Measurements from ENCODE around the gene DDX49.
"Not testable (repeated sequence)": the region's sequence is repeated elsewhere in the genome, so short reads cannot be mapped to it uniquely, and the experiment has no call there.

The DDX49 gene

DNA sequence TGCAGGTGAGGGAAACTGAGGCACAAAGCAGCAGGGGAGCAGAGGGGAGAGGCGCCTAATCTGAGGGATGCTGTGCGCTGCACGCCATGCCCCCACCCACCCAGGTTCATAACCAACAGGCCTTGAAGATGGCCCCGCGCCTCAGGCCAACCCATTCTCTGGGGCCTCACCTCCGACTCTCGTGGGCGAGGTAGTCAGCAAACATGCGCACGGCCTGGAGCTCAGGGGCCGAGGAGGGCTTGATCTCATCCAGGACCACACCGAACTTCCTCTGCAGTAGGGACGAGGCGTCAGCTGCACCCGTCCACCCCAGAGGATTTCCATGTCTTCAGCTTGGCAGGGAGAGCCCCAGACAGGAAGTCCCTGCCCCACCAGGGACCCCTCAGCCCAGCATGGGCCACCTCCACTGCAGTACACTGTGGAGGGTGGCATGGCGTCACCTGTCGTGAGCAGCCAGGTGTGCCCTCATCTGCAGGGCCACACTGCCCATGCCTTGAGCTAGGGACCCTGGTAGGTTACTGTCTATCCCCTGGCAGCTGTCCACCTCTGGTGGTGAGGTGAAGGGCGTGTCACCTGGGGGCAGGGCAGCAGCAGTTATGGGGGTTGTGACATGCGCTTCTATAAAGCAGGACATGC is 8.6 kb upstream of the DDX49 start:
- no peak for DNase-seq (ENCODE audit: low read depth)

DNA sequence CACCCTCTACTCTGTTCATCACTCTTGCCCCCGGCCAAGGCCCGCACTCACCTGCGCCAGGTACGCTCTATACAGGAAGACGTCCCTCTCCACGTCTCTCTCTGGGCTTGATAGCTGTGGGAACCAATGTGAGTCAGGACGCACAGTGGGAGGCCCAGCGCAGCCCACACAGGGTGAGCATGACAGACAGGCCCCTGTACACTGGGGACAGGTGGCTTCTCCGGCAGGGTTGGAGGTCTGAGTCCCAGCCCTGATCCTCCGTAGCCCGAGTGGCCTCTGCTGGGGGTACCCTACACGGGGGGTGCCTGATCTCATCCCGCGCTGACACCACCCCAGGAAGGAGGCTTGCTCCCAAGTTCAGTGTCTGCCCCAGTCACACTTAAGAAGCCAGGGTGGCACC is 6.6 kb upstream of the DDX49 start:
- no peak for DNase-seq (ENCODE audit: low read depth)

DNA sequence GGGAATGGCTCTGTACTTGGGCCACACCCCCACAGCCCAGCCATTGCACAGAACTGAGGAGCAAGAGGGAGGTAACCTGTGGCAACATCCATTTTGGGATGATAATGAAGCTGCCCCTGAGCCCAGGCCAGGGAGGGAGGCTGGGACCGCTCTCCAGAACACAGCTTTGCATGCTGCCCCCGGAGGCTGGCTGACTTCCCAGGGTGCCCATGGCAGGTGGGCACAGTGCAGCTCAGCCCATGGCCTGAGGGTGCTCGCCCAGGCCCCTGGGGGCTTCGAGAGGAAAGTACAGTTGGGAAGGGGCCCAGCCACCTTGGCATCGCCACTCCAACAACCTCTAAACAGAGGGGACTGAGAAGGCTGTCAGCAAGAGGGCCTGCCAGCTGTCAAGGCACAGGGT is 6.0 kb upstream of the DDX49 start:
- no peak for DNase-seq (ENCODE audit: low read depth)

DNA sequence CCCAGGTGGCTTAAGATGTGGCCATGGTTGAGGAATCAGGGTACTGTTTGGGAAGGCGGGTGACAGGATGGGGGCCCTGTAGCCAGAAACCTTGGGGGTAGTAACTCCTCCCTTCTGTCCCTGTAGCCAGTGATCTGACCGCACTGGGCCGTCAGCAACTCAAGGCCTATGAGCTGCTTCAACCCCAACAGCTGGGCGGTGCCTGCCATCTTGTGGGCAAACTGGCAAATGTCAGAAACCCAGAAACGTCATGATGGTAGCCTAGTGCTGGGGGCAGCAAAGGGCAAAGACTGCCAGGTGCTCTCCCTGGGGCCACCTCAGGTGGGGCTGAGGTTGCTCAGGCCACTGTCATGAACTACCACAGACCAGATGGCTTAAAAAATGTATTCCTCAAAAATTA is 3.9 kb upstream of the DDX49 start:
- DNase-seq (ENCODE audit: low read depth) = no peak

DNA sequence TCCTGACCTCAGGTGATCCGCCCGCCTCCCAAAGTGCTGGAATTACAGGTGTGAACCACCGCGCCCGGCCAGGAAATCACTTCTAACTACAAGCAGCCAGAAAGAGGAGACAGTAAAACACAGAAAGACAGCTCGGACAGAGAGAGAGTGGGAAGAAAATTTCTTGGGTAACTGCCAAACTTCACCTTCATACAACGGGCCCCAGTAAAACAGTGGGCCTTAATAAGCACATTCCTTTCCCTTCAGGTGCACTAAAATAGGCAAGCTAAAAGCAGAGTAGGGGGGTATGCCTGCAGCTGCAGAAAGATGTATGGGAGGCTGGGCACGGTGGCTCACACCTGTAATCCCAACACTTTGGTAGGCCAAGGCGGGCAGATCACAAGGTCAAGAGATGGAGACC is 1.9 kb upstream of the DDX49 start:
- not testable (repeated sequence) for DNase-seq (ENCODE audit: low read depth)

DNA sequence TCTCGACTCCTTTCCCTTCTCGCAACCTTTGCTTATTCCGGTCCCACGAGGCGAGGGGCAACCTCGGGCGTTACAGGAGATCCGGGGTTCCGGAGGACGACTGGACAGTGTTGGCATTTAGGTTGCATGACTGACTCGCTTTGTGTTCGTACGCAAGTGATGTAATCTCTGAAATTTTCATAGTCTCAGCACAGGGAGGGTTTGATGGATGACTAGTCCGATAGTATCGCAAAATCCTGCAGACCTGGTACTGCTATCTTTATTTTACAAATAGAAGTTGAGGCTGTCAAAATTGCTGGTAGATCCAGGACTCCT is 342 bp downstream of the DDX49 start:
- no peak for DNase-seq (ENCODE audit: low read depth)

DNA sequence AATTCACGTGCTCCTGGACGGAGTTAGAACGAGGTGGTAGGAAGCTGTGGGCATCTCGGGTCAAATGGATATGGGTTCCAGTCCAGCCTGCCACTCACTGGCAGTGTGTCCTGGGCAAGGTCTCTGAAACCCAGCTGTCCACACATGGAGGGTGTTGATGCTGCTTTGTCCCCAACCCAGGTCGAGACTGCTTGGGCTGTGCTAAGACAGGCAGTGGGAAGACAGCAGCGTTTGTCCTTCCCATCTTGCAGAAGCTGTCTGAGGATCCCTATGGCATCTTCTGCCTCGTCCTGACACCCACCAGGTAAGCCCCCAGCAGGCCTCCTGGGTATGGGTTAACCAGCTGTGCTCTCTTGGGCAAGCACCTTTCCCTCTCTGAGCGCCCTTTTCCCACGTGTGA is 885 bp downstream of the DDX49 start:
- DNase-seq (ENCODE audit: low read depth) = no peak

DNA sequence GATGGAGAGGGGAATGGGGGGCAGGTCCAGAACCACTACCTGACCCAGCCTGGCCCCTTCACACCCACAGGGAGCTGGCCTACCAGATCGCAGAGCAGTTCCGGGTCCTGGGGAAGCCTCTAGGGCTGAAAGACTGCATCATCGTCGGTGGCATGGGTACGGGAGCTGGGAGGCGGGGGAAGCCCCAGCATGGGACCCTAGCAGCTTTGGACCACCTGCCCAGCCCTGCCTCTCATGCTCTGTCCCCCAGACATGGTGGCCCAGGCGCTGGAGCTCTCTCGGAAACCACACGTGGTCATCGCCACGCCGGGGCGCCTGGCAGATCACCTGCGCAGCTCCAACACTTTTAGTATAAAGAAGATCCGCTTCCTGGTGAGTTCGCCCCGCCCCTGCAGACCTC is 2.1 kb downstream of the DDX49 start:
- no peak for DNase-seq (ENCODE audit: low read depth)

DNA sequence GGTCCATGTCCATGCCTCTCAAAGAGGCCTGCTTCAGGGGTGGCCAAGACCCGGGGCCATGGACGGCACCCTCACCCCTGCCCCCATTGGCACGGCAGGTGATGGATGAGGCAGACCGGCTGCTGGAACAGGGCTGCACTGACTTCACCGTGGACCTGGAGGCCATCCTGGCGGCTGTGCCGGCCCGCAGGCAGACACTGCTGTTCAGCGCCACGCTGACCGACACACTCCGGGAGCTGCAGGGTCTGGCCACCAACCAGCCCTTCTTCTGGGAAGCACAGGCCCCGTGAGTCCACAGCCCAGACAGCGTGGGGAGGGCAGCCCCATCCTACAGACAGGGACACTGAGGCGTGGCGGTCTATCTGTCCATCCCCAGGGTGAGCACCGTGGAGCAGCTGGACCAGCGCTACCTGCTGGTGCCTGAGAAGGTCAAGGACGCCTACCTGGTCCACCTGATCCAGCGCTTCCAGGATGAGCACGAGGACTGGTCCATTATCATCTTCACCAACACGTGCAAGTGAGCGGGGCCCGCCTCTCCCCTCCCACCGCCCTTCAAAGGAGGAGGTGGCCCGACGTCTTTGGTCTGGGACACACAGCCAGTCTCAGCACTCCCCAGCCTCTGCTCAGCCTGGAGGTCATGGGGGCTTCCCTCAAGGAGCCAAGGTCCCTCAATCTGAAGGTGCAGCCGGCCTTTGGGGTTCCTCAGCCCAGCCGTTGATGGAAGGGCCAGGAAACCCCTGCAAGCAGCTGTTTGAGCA is 2.9 kb downstream of the DDX49 start:
- no peak for DNase-seq (ENCODE audit: low read depth)

DNA sequence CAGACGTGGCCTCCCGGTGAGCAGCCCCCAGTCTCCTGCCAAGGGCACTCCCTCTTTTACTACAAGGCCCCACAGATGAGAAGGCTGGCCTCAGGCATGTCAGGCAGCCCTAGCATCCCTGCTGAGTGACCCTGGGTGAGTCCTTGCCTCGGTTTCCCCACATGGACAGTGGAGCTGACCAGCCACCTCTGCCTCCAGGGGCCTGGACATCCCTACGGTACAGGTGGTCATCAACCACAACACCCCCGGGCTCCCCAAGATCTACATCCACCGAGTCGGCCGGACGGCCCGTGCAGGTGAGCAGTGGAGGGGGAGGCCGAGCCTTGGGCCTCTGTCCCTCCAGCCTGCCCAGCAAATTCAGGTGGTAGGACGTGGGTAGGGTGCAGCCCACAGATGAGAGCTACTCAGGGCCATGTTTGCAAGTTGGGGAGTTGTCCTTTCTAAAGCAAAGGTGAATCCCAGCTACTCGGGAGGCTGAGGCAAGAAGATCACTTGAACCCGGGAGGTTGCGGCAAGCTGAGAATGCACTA is 5.2 kb downstream of the DDX49 start:
- no peak for DNase-seq (ENCODE audit: low read depth)

DNA sequence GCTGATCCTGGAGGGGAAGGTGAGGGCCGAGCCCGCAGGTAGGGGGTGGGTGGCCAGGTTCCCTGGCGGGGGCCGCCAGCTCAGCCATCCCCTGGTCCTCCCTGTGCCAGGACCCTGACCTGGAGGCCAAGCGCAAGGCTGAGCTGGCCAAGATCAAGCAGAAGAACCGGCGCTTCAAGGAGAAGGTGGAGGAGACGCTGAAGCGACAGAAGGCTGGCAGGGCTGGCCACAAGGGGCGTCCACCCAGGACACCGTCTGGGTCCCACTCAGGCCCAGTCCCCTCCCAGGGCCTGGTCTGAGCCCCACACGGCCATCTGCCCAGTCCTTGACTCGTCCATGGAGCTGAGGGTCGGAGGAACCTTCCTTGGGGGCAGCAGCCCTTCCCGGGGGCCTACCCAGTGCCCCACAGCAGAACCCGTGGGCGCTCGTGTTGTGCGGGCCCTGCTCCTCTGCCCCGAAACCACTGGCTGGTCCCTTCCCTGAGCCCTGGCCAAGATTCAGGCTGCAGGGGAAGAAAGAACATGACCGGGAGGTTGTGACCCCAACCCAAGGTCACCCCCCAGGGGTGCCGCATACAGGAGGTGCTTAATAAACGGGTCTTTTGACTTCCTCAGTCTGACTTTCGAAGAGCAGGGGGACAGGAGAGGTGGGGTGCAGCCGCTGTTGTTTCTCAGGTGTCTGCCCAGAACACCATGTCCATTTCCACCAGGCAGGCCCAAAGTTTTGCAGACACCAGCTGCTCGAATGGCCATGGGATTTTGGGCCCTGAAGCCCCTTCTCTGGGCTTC is 8.7 kb downstream of the DDX49 start:
- DNase-seq (ENCODE audit: low read depth) = no peak

DNA sequence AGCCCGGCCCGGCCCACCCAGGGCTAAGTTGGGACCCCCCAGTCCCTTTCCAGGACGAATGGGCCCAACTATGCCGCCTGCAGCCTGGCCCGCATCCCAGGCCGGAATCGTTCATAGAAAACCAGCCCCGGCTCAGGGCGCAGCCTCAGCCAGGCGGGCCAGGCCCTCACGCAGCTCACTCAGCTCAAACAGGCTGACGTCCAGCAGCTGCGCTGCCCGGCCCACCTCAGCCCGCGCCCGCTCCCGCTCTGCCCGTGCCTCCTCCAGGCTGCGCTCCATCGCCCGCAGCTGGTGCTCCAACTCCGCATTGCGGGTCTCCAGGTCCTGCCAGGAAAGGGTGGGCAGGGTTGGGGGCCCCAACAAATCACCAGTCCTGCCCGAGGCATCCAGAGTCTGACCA is 9.8 kb downstream of the DDX49 start:
- DNase-seq (ENCODE audit: low read depth) = no peak

DNA sequence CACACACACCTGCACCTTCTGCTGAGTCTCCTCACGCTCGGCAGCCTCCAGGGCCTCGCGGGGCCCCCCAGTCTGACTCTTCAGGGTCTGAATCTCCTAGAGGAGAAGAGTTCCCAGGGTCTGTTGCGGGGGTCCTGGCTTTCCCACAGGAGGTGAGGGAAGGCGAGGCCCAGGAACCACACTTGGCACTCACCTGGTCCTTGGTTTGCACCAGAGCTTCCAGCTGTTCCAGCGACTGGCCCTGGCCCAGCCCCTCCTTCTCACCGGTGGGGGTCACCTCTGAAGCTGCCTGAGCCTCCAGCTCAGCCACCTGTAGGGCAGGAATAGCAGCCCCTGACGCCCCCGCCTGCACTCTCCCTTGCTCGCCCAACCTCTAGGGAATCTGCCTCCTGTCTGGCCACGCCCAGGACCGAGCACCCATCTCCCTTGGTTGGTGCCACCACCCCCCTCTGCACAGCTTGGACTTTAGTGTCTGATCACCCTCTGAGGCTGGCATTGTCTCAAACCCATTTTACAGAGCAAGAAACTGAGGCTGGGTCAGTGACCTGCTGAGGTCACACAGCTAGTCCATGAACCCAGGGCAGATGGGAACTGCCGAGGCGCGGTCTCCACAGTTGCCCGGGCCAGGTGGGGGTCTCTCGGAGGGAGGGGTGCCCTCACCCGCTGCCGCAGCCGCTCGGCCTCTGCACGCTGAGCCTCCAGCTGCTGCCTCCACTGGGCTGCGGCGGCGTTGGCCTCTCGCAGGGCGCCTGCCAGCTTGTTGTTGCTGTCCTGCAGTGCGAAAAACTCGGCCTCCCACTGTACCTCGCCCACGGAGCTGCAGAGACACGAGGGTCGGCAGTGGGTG is 12.0 kb downstream of the DDX49 start:
- no peak for DNase-seq (ENCODE audit: low read depth)

DNA sequence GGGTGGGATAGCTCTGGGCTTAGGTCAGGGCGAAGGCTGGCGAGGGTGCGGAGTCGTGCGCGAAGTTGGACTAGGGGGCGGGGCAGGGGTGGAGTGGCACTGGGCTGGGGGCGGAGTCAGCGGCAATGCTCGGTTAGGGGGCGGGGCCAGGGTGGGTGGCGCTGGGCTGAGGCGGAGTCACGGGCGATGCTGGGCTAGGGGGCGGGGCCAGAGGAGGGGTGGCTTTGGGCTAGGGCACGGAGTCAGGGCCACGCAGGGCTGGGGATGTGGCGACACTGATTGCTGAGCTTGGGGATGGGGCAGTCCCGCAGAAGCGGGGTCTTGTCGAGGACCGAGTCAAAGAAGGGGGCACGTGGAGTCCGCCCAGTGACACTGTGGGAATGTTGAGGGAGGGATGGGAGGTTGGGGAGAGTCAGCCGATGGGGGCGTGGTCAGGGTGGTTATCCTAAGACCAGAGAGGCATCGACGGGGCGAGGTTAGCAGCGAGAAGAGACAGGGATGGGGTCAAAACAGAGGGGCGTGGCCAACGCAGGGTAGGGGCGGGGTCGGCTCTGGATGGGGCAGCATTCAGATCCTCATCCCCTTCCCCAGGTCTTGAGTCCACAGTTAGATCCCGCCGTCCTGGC is 12.8 kb downstream of the DDX49 start:
- DNase-seq (ENCODE audit: low read depth) = peak; percentile 57

DNA sequence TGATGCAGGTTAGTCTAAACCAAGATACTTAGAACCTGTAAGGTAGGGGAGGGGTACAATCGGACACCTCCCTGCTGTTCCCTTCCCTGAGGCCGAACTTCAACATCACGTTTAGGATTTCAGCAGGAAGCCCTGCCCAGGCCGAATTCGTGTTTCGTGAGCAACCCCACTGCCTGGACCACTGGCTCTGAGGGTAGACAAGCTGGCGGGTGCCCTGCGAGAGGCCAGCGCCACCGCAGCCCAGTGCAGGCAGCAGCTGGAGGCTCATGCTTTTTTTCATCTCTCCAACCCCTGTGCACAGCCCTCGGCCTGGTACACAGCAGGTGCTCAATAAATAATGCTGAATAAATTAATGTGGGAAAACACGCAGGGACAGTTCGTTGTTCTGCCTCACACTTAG is 13.8 kb downstream of the DDX49 start:
- no peak for DNase-seq (ENCODE audit: low read depth)

DNA sequence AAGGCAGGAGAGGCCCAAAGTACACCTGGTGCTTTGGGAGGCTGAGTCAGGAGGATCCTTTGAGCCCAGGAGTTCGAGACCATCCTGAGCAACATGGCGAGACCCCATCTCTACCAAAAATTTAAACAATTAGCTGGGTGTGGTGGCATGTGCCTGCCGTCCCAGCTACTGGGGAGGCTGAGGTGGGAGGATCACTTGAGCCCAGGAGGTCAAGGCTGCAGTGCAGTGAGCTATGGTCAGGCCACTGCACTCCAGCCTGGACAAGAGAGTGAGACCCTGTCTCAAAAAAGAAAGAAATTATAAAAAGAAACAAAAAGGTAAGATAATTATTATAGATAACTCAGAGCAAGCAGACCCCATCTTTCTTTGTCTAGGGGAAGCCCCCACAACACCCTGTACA is 19.6 kb downstream of the DDX49 start:
- DNase-seq (ENCODE audit: low read depth) = no peak

DNA sequence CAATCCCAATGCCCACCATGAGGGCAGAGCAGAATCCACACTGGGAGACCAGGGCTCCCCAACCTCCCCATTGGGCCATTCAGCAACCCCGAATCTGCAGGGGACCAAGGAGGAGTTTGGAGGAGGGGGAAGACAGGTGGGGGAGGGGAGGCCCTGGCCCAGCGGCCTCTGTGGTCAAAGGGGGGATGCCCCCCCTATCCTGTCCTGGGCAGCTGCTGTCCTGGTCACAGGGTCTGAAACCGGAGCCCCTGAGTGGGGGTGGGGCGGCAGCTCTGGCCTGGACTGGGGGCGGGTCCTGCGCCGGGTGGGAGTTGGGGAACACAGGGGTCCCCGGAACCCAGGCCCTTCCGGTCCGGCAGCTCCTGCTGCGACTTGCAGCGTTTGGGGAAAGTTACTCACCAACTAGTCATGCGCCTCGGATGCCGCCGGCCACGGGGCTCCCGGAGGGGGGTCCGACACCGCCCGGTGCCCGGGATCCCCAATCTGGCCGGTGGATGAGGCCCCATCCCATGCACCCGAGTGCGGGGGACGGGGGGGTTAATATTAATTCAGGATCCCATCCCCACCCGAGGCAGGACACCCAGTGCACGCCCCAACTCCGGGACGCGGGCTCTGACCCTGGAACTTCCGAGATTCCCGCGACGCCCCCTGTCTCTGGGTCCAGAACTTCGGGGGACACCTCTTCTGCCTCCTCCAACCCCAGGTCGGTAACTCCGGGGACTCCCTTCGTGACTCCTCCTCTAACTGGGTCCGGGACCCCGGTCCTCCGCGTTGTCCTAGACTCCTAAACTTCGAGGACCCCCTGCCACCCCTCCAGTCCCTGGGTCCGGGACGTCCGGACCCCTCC is 20.6 kb downstream of the DDX49 start:
- no peak for DNase-seq (ENCODE audit: low read depth)

DNA sequence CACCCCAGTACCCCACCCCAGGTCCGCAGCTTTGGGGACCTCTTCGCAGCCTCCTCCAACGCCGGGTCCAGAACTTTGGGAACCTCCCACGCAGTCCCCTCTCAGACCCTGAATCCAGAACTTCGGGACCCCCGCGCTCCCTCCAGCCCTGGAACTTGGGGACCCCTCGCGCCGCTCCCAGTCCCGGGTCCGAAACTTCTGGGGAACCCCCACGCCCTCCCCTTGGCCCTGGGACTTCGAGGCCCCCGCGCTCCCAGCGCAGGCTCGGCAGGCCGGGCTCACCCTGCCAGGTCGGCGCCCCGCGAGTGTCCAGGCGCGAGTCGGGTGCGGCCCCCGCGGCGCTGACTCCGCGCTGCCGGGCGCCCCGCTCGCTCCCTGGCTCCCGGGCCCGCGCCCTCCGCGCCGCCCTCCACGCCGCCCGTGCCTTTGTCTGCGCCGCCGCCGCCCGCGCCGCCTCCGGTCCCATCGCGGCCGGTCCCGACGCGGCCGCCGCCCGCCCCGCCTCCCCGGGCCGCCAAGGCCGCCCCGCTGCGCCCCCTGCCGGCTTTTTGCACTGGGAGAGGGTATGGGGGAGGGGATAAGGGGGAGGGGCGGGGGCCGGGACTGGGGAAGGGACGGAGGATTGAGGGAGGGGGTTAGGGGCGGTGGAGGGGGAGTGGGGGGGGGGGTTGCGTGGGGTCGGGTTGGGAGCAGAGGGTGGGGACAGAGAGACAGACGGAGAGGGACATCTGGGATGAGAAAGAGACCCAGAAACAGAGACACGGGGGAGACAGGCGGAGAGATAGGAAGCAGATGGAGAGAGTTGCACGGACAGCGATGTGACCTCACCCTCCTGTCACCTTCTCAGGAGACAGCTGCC is 21.5 kb downstream of the DDX49 start, which contains the start of gene HOMER3:
HOMER3 (minus strand) TSS at position 449 of the 859 bp plus-strand sequence. CDS start 2,235 bp downstream, outside the sequence.
- no peak for DNase-seq (ENCODE audit: low read depth)

DNA sequence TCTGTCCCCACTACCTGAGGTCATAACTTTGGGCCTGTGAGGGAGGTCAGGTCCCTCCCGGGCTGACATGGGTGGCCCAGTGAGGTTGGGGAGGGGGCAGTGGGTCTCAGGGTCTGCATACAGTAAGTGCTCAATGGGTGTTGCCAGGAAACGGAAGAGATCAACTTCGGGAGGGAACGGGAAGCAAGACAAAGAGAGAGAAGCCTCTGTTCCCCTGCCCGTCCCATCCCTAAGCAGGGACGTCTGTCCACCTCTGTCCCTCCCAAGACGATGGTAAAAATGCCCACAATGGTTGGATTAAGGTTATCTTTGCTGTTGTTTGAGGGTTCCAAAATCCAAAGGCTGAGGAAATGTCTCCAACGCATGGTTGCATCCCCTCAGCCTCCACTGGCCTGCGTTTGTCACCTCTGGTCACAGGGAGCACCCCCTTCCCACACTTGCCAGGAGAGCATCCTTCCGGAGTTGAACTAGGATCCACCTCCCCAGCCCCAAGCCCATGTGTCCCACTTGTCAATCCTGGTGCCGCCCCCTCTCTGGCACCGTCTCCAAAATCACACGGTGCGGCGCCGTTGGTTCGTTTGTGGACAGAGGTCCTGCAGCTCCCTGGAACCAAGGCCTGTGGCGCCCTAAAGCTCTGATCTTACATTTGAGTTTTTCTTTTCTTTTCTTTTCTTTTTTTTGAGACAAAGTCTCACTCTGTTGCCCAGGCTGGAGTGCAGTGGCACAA is 22.3 kb downstream of the DDX49 start:
- no peak for DNase-seq (ENCODE audit: low read depth)

Measured in CMK (cell line).